GM18519 (cell line): ENCODE measurements around the gene PTN.
"Not testable (repeated sequence)": the region's sequence is repeated elsewhere in the genome, so short reads cannot be mapped to it uniquely, and the experiment has no call there.

ENCODE experiments used
- ATAC-seq: cut with Tn5 transposase; IDR thresholded peaks from one replicate; pipeline ENCODE4 v1.9.1; 2021; ENCODE audit warnings: mild to moderate bottlenecking, moderate library complexity; ENCODE audit not compliant: unreplicated experiment, low FRiP score

PTN gene

DNA sequence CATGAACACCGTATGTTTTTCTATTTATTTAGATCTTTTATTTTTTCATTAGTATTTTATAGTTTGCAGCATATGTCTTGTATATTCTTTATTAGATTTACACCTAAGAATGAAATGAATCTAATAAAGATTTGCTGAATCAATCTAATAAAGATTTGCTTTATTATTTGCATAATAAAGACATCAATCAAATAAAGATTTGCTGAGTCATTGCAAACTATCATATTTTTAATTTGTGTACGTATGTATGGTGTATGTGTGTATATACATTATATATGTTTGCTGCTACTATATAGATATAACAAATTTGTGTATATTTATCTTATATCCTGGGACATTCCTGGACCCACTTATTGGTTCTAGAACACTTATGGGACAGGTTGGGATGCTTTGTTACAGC, 147.5 kb downstream of the PTN start:
- ATAC-seq: no peak

DNA sequence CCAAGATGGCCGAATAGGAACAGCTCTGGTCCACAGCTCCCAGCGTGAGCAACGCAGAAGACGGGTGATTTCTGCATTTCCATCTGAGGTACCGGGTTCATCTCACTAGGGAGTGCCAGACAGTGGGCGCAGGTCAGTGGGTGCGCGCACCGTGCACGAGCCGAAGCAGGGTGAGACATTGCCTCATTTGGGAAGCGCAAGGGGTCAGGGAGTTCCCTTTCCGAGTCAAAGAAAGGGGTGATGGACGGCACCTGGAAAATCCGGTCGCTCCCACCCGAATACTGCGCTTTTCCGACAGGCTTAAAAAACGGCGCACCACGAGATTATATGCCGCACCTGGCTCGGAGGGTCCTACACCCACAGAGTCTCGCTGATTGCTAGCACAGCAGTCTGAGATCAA, 161.9 kb downstream of the PTN start:
- not testable (repeated sequence) for ATAC-seq
